HepG2 (cell line): Measurements from ENCODE around the gene FAT1. TPM values are rescaled to one million over a fixed set of nuclear protein-coding genes. Genes with fewer than 3 reads are reported as not detected.

Source experiments
- DMAP1 ChIP-seq: IDR thresholded peaks from 2 replicates; pipeline ENCODE4 v1.6.1; 2016
- GATAD2A ChIP-seq: IDR thresholded peaks from 2 replicates; pipeline ENCODE4 v1.6.1; 2016
- GFI1 ChIP-seq: sonication (generic); formaldehyde crosslinking; IDR thresholded peaks from 2 replicates; pipeline ENCODE4 v1.5.0; 2020; ENCODE audit warnings: missing genetic modification reagents, mild to moderate bottlenecking, borderline replicate concordance
- KLF16 ChIP-seq, 2 experiments: sonication (generic) in 1 of 2; formaldehyde crosslinking in 1 of 2; IDR thresholded peaks; 2 replicates each; pipeline versions ENCODE4 v1.6.1 to v1.8.0; 2016 to 2023; ENCODE audit warnings: missing genetic modification reagents in 2 of 2, missing compliant biosample characterization in 1 of 2
- MBD4 ChIP-seq: IDR thresholded peaks from 2 replicates; pipeline ENCODE4 v1.6.1; 2012; ENCODE audit warnings: low read length, inconsistent platforms, borderline replicate concordance
- NCOR1 ChIP-seq: fragments of 200-600 bp; sonication (generic); IDR thresholded peaks from 2 replicates; pipeline ENCODE4 v1.7.0; 2017; ENCODE audit warnings: antibody characterized with exemption, low read length, borderline replicate concordance
- SIX1 ChIP-seq: sonication (generic); formaldehyde crosslinking; IDR thresholded peaks from 2 replicates; pipeline ENCODE4 v1.4.0; 2020; ENCODE audit warnings: missing genetic modification reagents, borderline replicate concordance
- TCF7 ChIP-seq: sonication (generic); IDR thresholded peaks from 2 replicates; pipeline ENCODE4 v1.6.1; 2016; ENCODE audit warnings: antibody characterized with exemption, low read depth
- ZFP82 ChIP-seq: sonication (generic); formaldehyde crosslinking; IDR thresholded peaks from 2 replicates; pipeline ENCODE4 v1.5.1; 2020; ENCODE audit warnings: mild to moderate bottlenecking, missing genetic modification reagents, borderline replicate concordance
- ZFYVE20 ChIP-seq: sonication (generic); formaldehyde crosslinking; IDR thresholded peaks from 2 replicates; pipeline ENCODE4 v1.8.0; 2023; ENCODE audit warnings: low read depth, mild to moderate bottlenecking, moderate library complexity, missing genetic modification reagents, borderline replicate concordance
- ZNF205 ChIP-seq: IDR thresholded peaks from 2 replicates; pipeline ENCODE4 v1.6.1; 2018; ENCODE audit warnings: missing biosample characterization, missing genetic modification reagents
- ZNF292 ChIP-seq: sonication (generic); formaldehyde crosslinking; IDR thresholded peaks from 2 replicates; pipeline ENCODE4 v1.8.1; 2022; ENCODE audit warnings: mild to moderate bottlenecking, low read depth, missing genetic modification reagents, borderline replicate concordance
- ZNF644 ChIP-seq: IDR thresholded peaks from 2 replicates; pipeline ENCODE4 v1.6.1; 2016; ENCODE audit warnings: low read depth
- ZNF670 ChIP-seq: sonication (generic); formaldehyde crosslinking; IDR thresholded peaks from 2 replicates; pipeline ENCODE4 v1.8.0; 2022; ENCODE audit warnings: mild to moderate bottlenecking, missing genetic modification reagents, borderline replicate concordance
- ZNF773 ChIP-seq: sonication (generic); formaldehyde crosslinking; IDR thresholded peaks from 2 replicates; pipeline ENCODE4 v1.4.0; 2020; ENCODE audit warnings: missing genetic modification reagents, borderline replicate concordance
- ZSCAN31 ChIP-seq: sonication (generic); formaldehyde crosslinking; IDR thresholded peaks from 2 replicates; pipeline ENCODE4 v1.5.0; 2020; ENCODE audit warnings: low read depth, mild to moderate bottlenecking, missing genetic modification reagents
- polyA plus RNA-seq, 8 experiments: library from polyadenylated mRNA; depleted of rRNA in 3 of 8; stranded (reverse) in 7 of 8; unstranded in 1 of 8; fragments of >200 nt; fragmentation: Illumina TruSeq in 4 of 8; extraction: Trizol in 4 of 8; gene quantifications; 2 replicates each; pipeline versions ENCODE4 v1.2.1 to v1.2.3, GENCODE V29; 2011 to 2016; ENCODE audit warnings: low read depth in 4 of 8, missing spikeins in 1 of 8, mixed read lengths in 1 of 8; ENCODE audit not compliant: insufficient read depth in 1 of 8
- total RNA-seq, 5 experiments: library from RNA; depleted of rRNA; stranded (reverse); fragments of >200 nt; fragmentation: Illumina TruSeq; extraction: Trizol; gene quantifications; 2 replicates each; pipeline ENCODE4 v1.2.3, GENCODE V29; 2016; ENCODE audit warnings: low read depth in 1 of 5
- TF ChIP-seq, protein P1 (sequence below), 2 experiments: sonication (generic) in 1 of 2; formaldehyde crosslinking in 1 of 2; IDR thresholded peaks; 2 replicates each; pipeline versions ENCODE4 v1.4.0 to v1.6.1; 2016 to 2020; ENCODE audit warnings: borderline replicate concordance in 1 of 2, low read depth in 1 of 2, mild to moderate bottlenecking in 1 of 2, missing genetic modification reagents in 1 of 2
- TF ChIP-seq, protein P2 (sequence below): IDR thresholded peaks from 2 replicates; pipeline ENCODE4 v1.6.1; 2012; ENCODE audit warnings: low read depth, low read length, improper control_type of control experiment
- TF ChIP-seq, protein P3 (sequence below): sonication (generic); formaldehyde crosslinking; IDR thresholded peaks from 2 replicates; pipeline ENCODE4 v1.8.0; 2022; ENCODE audit warnings: missing genetic modification reagents, mild to moderate bottlenecking, borderline replicate concordance
- TF ChIP-seq, protein P4 (sequence below): IDR thresholded peaks from 2 replicates; pipeline ENCODE4 v1.6.1; 2016; ENCODE audit warnings: mild to moderate bottlenecking

FAT1 gene
- total and polyA plus RNA-seq, 2 of the 13 experiments (the other 11 are each of a cell fraction or from before 2014, with no cell fraction given), result 185 to 216 TPM

DNA sequence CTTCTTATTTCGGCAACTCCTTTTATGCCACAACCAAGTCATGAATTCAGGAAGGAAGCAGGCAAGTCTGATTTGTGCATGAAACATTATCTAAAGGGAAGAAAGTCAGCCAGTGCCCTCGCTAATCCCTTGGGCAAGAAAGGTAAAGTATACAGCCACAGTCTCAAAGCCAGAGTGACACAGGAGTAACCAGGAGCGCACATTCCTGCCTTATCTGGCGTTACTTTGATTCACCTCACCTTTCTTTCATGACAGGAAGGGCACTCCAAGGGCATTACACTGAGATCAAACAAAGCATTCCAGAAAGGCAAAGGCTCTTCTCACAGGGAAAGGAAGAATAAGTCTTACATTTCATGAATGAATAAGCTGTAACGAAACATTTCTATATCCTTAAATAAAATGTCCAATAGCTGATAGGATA is 38.8 kb downstream of the FAT1 start (continued):
- TF ChIP-seq ZNF292, result peak; percentile 80; the same call in 1 of the 2 replicates
- TF ChIP-seq ZFP82 (CRISPR knock-in tag), result no peak
- TF ChIP-seq, protein P1, sequence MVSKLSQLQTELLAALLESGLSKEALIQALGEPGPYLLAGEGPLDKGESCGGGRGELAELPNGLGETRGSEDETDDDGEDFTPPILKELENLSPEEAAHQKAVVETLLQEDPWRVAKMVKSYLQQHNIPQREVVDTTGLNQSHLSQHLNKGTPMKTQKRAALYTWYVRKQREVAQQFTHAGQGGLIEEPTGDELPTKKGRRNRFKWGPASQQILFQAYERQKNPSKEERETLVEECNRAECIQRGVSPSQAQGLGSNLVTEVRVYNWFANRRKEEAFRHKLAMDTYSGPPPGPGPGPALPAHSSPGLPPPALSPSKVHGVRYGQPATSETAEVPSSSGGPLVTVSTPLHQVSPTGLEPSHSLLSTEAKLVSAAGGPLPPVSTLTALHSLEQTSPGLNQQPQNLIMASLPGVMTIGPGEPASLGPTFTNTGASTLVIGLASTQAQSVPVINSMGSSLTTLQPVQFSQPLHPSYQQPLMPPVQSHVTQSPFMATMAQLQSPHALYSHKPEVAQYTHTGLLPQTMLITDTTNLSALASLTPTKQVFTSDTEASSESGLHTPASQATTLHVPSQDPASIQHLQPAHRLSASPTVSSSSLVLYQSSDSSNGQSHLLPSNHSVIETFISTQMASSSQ (IDR thresholded peaks at IDR 0.05; ENCODE audit: low read depth), result peak; percentile 60
- TF ChIP-seq, protein P1 (CRISPR knock-in tag; IDR thresholded peaks at IDR 0.05; ENCODE audit: borderline replicate concordance), result peak; percentile 90; the same call in 1 of the 2 replicates
- TF ChIP-seq, protein P2, sequence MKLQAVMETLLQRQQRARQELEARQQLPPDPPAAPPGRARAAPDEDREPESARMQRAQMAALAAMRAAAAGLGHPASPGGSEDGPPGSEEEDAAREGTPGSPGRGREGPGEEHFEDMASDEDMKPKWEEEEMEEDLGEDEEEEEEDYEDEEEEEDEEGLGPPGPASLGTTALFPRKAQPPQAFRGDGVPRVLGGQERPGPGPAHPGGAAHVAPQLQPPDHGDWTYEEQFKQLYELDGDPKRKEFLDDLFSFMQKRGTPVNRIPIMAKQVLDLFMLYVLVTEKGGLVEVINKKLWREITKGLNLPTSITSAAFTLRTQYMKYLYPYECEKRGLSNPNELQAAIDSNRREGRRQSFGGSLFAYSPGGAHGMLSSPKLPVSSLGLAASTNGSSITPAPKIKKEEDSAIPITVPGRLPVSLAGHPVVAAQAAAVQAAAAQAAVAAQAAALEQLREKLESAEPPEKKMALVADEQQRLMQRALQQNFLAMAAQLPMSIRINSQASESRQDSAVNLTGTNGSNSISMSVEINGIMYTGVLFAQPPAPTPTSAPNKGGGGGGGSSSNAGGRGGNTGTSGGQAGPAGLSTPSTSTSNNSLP, result peak; percentile 75
- no peak for TF ChIP-seq ZFYVE20 (CRISPR knock-in tag)
- peak; percentile 58; the same call in 1 of the 2 replicates for TF ChIP-seq NCOR1
- 0 out of 4 replicates have a peak, but pooled peaks of 1 of the 2 experiments have one; percentile 22 for TF ChIP-seq KLF16 (CRISPR knock-in tag; IDR thresholded peaks at IDR 0.05)
- TF ChIP-seq ZNF205 (CRISPR knock-in tag), result peak; percentile 77; the same call in 1 of the 2 replicates
- peak; percentile 94 for TF ChIP-seq GFI1
- TF ChIP-seq, protein P3, sequence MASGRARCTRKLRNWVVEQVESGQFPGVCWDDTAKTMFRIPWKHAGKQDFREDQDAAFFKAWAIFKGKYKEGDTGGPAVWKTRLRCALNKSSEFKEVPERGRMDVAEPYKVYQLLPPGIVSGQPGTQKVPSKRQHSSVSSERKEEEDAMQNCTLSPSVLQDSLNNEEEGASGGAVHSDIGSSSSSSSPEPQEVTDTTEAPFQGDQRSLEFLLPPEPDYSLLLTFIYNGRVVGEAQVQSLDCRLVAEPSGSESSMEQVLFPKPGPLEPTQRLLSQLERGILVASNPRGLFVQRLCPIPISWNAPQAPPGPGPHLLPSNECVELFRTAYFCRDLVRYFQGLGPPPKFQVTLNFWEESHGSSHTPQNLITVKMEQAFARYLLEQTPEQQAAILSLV, result no peak
- peak; percentile 39; the same call in 1 of the 2 replicates for TF ChIP-seq DMAP1 (CRISPR knock-in tag)
- TF ChIP-seq ZNF670 (CRISPR knock-in tag), result no peak
- peak; percentile 99 for TF ChIP-seq TCF7
- no peak for TF ChIP-seq MBD4
- TF ChIP-seq SIX1 (CRISPR knock-in tag), result peak; percentile 90; the same call in 1 of the 2 replicates
- TF ChIP-seq ZNF773 (CRISPR knock-in tag), result no peak
- 0 out of 2 replicates have a peak, but pooled peaks have one; percentile 42 for TF ChIP-seq ZSCAN31 (CRISPR knock-in tag)
- peak; percentile 66; the same call in 1 of the 2 replicates for TF ChIP-seq ZNF644 (CRISPR knock-in tag)
- TF ChIP-seq GATAD2A (CRISPR knock-in tag), result peak; percentile 91
- TF ChIP-seq, protein P4, sequence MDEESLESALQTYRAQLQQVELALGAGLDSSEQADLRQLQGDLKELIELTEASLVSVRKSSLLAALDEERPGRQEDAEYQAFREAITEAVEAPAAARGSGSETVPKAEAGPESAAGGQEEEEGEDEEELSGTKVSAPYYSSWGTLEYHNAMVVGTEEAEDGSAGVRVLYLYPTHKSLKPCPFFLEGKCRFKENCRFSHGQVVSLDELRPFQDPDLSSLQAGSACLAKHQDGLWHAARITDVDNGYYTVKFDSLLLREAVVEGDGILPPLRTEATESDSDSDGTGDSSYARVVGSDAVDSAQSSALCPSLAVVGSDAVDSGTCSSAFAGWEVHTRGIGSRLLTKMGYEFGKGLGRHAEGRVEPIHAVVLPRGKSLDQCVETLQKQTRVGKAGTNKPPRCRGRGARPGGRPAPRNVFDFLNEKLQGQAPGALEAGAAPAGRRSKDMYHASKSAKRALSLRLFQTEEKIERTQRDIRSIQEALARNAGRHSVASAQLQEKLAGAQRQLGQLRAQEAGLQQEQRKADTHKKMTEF (CRISPR knock-in tag), result peak; percentile 66; the same call in 1 of the 2 replicates
